Mesendoderm (in vitro differentiated cells): Measurements from ENCODE around the gene PARP11. TPM values are rescaled to one million over a fixed set of nuclear protein-coding genes. Genes with fewer than 3 reads are reported as not detected.
A peak's percentile ranks its signal among the peaks of the same experiment; 100 is the strongest.

Experiments
- DNase-seq: peaks from one replicate; pipeline ENCODE4 v3.0.0; 2013
- H2AK5ac ChIP-seq: 2 replicates; pipeline ENCODE4 v1.6.1; 2013; ENCODE audit warnings: low read length, inconsistent platforms
- H2BK120ac ChIP-seq: 2 replicates; pipeline ENCODE4 v1.6.1; 2013; ENCODE audit warnings: low read depth, mild to moderate bottlenecking, low read length, moderate library complexity, mixed read lengths
- H2BK15ac ChIP-seq: replicated peaks from 2 replicates; pipeline ENCODE4 v1.6.1; 2013; ENCODE audit warnings: low read depth, mild to moderate bottlenecking, moderate library complexity
- H2BK5ac ChIP-seq: 2 replicates; pipeline ENCODE4 v1.6.1; 2013; ENCODE audit warnings: low read length, inconsistent platforms
- H3K18ac ChIP-seq: 2 replicates; pipeline ENCODE4 v1.6.1; 2013; ENCODE audit warnings: mild to moderate bottlenecking, low read length, mixed read lengths
- H3K23ac ChIP-seq: one replicate; pipeline ENCODE4 v1.6.1; 2013; ENCODE audit warnings: low read length
- H3K27ac ChIP-seq: 2 replicates; pipeline ENCODE4 v1.5.1; 2013; ENCODE audit warnings: low read depth, mild to moderate bottlenecking, inconsistent platforms, low read length, moderate library complexity
- H3K27me3 ChIP-seq: 2 replicates; pipeline ENCODE4 v1.6.1; 2013; ENCODE audit warnings: low read length, control low read depth, mild to moderate bottlenecking, inconsistent platforms; ENCODE audit not compliant: insufficient read depth, poor library complexity
- H3K36me3 ChIP-seq: 2 replicates; pipeline ENCODE4 v1.6.1; 2013; ENCODE audit warnings: low read length, inconsistent platforms; ENCODE audit not compliant: control insufficient read depth, insufficient read depth
- H3K4ac ChIP-seq: one replicate; pipeline ENCODE4 v1.6.1; 2013; ENCODE audit warnings: low read depth, mild to moderate bottlenecking, low read length, moderate library complexity
- H3K4me1 ChIP-seq: 2 replicates; pipeline ENCODE4 v1.6.1; 2013; ENCODE audit warnings: low read depth, low read length, inconsistent platforms; ENCODE audit not compliant: control insufficient read depth
- H3K4me2 ChIP-seq: 2 replicates; pipeline ENCODE4 v1.6.1; 2013; ENCODE audit warnings: low read length
- H3K4me3 ChIP-seq: 2 replicates; pipeline ENCODE4 v1.5.1; 2013; ENCODE audit warnings: mild to moderate bottlenecking, low read length
- H3K56ac ChIP-seq: one replicate; pipeline ENCODE4 v1.6.1; 2013; ENCODE audit warnings: low read length
- H3K79me1 ChIP-seq: 2 replicates; pipeline ENCODE4 v1.6.1; 2013; ENCODE audit warnings: low read length, inconsistent platforms
- H3K79me2 ChIP-seq: 2 replicates; pipeline ENCODE4 v1.6.1; 2013; ENCODE audit warnings: mild to moderate bottlenecking, low read length; ENCODE audit not compliant: control insufficient read depth, insufficient read depth
- H3K9ac ChIP-seq: 2 replicates; pipeline ENCODE4 v1.6.1; 2013; ENCODE audit warnings: low read length, inconsistent platforms
- H4K5ac ChIP-seq: one replicate; pipeline ENCODE4 v1.6.1; 2013; ENCODE audit warnings: low read length
- H4K8ac ChIP-seq: one replicate; pipeline ENCODE4 v1.6.1; 2013; ENCODE audit warnings: low read depth, mild to moderate bottlenecking, control low read depth, low read length, moderate library complexity
- WGBS: extraction: QIAGEN DNeasy Blood & Tissue Kit; methylation state at CpG from one replicate; pipeline ENCODE4 v1.1.7; 2013; ENCODE audit warnings: low lambda C conversion rate, missing lambda C conversion rate; ENCODE audit not compliant: insufficient coverage; ENCODE audit errors: extremely low coverage; 5-methylcytosine and 5-hydroxymethylcytosine counted together
- polyA plus RNA-seq, 2 experiments: library from polyadenylated mRNA; stranded (reverse); fragments of 200-250 nt; gene quantifications; one replicate each; pipeline ENCODE4 v1.2.3, GENCODE V29; 2013

Gene PARP11
- 7.2 TPM for polyA plus RNA-seq (2013, experiment 1 of 2)
- polyA plus RNA-seq (2013, experiment 2 of 2) = 8.6 TPM

GRCh38 chr12:3872800-3873636 is at the start of gene PARP11:
PARP11 (minus strand) TSS chr12:3873399; CDS start chr12:3873229, 170 bp downstream.
- H3K4ac ChIP-seq = no peak within 1 kb of the TSS
- H3K9ac ChIP-seq = peak within 1 kb of the TSS; percentile 86
- no peak within 1 kb of the TSS for H4K5ac ChIP-seq
- no peak within 1 kb of the TSS for H3K23ac ChIP-seq
- H3K56ac ChIP-seq = peak within 1 kb of the TSS; percentile 89
- H3K79me1 ChIP-seq = peaks cover 22% of the 10 kb centered on the region
- H4K8ac ChIP-seq = no peak within 1 kb of the TSS
- peaks cover 8% of the 10 kb centered on the region for H3K4me1 ChIP-seq
- peak within 1 kb of the TSS; percentile 95 for H3K27ac ChIP-seq
- no CpG with 5 or more reads among the region's 55 CpGs for WGBS
- H2AK5ac ChIP-seq = peak within 1 kb of the TSS; percentile 79
- H3K4me3 ChIP-seq = peak within 1 kb of the TSS; percentile 87
- peak within 1 kb of the TSS; percentile 95 for H3K4me2 ChIP-seq
- DNase-seq = peak; percentile 98
- no peaks in the 10 kb centered on the region for H3K27me3 ChIP-seq
- peak within 1 kb of the TSS; percentile 97 for H3K18ac ChIP-seq
- no peaks in the 10 kb centered on the region for H3K36me3 ChIP-seq
- no peak within 1 kb of the TSS for H2BK120ac ChIP-seq
- no peak within 1 kb of the TSS for H2BK5ac ChIP-seq
- H3K79me2 ChIP-seq = peaks cover 18% of the 10 kb centered on the region
- no peak within 1 kb of the TSS for H2BK15ac ChIP-seq

GRCh38 chr12:3922033-3922432 is 48.8 kb upstream of the PARP11 start:
- Histone ChIP-seq H3K56ac (no peak overlapping the region), H3K4me3 (no peak overlapping the region), H3K23ac (no peak overlapping the region), H2BK15ac (no peak overlapping the region), H3K36me3 (no peaks in the 10 kb centered on the region), H3K9ac (no peak overlapping the region), H2BK120ac (no peak overlapping the region), H3K79me2 (no peaks in the 10 kb centered on the region), H3K4me1 (peaks cover 8% of the 10 kb centered on the region), H3K4me2 (no peak overlapping the region), H2BK5ac (no peak overlapping the region), H3K27me3 (no peaks in the 10 kb centered on the region), H3K18ac (no peak overlapping the region), H4K8ac (no peak overlapping the region), H3K4ac (no peak overlapping the region), H3K27ac (no peak overlapping the region), H2AK5ac (no peak overlapping the region), H4K5ac (no peak overlapping the region), H3K79me1 (no peaks in the 10 kb centered on the region)
- WGBS = no CpG with 5 or more reads among the region's 6 CpGs
- DNase-seq = no peak

GRCh38 chr12:3921526-3921925 is 48.3 kb upstream of the PARP11 start:
- Histone ChIP-seq H3K27me3 (no peaks in the 10 kb centered on the region), H2BK5ac (no peak overlapping the region), H3K4me2 (no peak overlapping the region), H3K56ac (peak overlapping the region; percentile 50), H2BK120ac (no peak overlapping the region), H3K27ac (no peak overlapping the region), H3K79me1 (no peaks in the 10 kb centered on the region), H3K9ac (no peak overlapping the region), H4K5ac (no peak overlapping the region), H3K4me1 (peaks cover 8% of the 10 kb centered on the region), H2AK5ac (no peak overlapping the region), H3K4me3 (no peak overlapping the region), H4K8ac (no peak overlapping the region), H3K79me2 (no peaks in the 10 kb centered on the region), H3K23ac (no peak overlapping the region), H3K36me3 (no peaks in the 10 kb centered on the region), H3K18ac (no peak overlapping the region), H3K4ac (no peak overlapping the region), H2BK15ac (no peak overlapping the region)
- WGBS = no CpG with 5 or more reads among the region's 3 CpGs
- peak; percentile 85 for DNase-seq

GRCh38 chr12:3921151-3921471 is 47.9 kb upstream of the PARP11 start:
- Histone ChIP-seq H3K36me3 (no peaks in the 10 kb centered on the region), H3K27ac (no peak overlapping the region), H3K56ac (peak overlapping the region; percentile 50), H3K23ac (no peak overlapping the region), H3K9ac (no peak overlapping the region), H3K18ac (no peak overlapping the region), H3K27me3 (no peaks in the 10 kb centered on the region), H3K4me3 (no peak overlapping the region), H3K79me1 (no peaks in the 10 kb centered on the region), H3K79me2 (no peaks in the 10 kb centered on the region), H3K4me2 (no peak overlapping the region), H2BK5ac (no peak overlapping the region), H3K4me1 (peaks cover 8% of the 10 kb centered on the region), H2BK120ac (no peak overlapping the region), H4K8ac (no peak overlapping the region), H3K4ac (peak overlapping the region; percentile 22), H4K5ac (no peak overlapping the region), H2AK5ac (no peak overlapping the region), H2BK15ac (no peak overlapping the region)
- no peak for DNase-seq
- WGBS = no CpG with 5 or more reads among the region's 7 CpGs

- Histone ChIP-seq H3K4me2 (no peak overlapping the region), H3K27ac (no peak overlapping the region)
- DNase-seq = no peak
These were observed 47.4 kb upstream of the PARP11 start for GRCh38 chr12:3920351-3921150.

More at GRCh38 chr12:3920351-3921150, 47.4 kb upstream of the PARP11 start:
- Histone ChIP-seq H3K79me2 (no peaks in the 10 kb centered on the region), H2AK5ac (no peak overlapping the region), H3K4me1 (peaks cover 8% of the 10 kb centered on the region), H4K5ac (no peak overlapping the region), H2BK5ac (no peak overlapping the region), H3K56ac (peak overlapping the region; percentile 50), H2BK120ac (no peak overlapping the region), H3K27me3 (no peaks in the 10 kb centered on the region), H3K36me3 (no peaks in the 10 kb centered on the region), H4K8ac (no peak overlapping the region), H3K23ac (no peak overlapping the region), H3K79me1 (no peaks in the 10 kb centered on the region), H3K4me3 (no peak overlapping the region), H2BK15ac (no peak overlapping the region), H3K4ac (no peak overlapping the region), H3K9ac (no peak overlapping the region), H3K18ac (no peak overlapping the region)
- WGBS = no CpG with 5 or more reads among the region's 22 CpGs
